Panc1 (cell line): ENCODE data around the gene RFFL. TPM values are rescaled to one million over a fixed set of nuclear protein-coding genes. Genes with fewer than 3 reads are reported as not detected.

ENCODE experiments used
- ATAC-seq: fragments of 200-7000 bp; cut with Tn5 transposase; 2 replicates; pipeline ENCODE4 v1.9.1; 2020; ENCODE audit warnings: mild to moderate bottlenecking, moderate library complexity
- BruUV-seq: library from RNA; stranded (reverse); fragments of 400-500 nt; replicated peaks from 2 replicates; lab custom pipeline; 2021; lab: Mats Ljungman, UMichigan
- CTCF ChIA-PET: fragments of 300-600 bp; sonication (Branson Sonifier 250); formaldehyde crosslinking; loops from one replicate; lab custom pipeline; 2022; ENCODE audit warnings: antibody characterized with exemption; lab: Charles Lee
- POLR2A ChIA-PET: fragments of 300-600 bp; sonication (Branson Sonifier 250); formaldehyde crosslinking; loops from one replicate; lab custom pipeline; 2022; ENCODE audit warnings: antibody characterized with exemption; lab: Charles Lee
- DNase-seq: peaks from one replicate; pipeline ENCODE4 v3.0.0-alpha.2; 2010; ENCODE audit warnings: low read depth, low spot score
- H3K27ac ChIP-seq: 2 replicates; pipeline ENCODE4 v1.5.1; 2011; ENCODE audit warnings: mild to moderate bottlenecking, low read length, inconsistent platforms
- H3K27me3 ChIP-seq: fragments of 200-500 bp; sonication (Bioruptor generic); 2 replicates; pipeline ENCODE4 v1.6.0; 2014; ENCODE audit warnings: low read length, inconsistent platforms; ENCODE audit not compliant: control insufficient read depth, insufficient read depth
- H3K36me3 ChIP-seq: fragments of 200-500 bp; sonication (Bioruptor generic); 2 replicates; pipeline ENCODE4 v1.5.1; 2014; ENCODE audit warnings: inconsistent platforms, mild to moderate bottlenecking, low read length, moderate library complexity; ENCODE audit not compliant: control insufficient read depth, insufficient read depth
- H3K4me1 ChIP-seq: 2 replicates; pipeline ENCODE4 v1.5.1; 2011; ENCODE audit warnings: inconsistent platforms, mild to moderate bottlenecking, low read length, moderate library complexity; ENCODE audit not compliant: control insufficient read depth, insufficient read depth
- H3K4me3 ChIP-seq, 2 experiments: 2 replicates each; pipeline ENCODE4 v1.5.1; 2011 to 2012; ENCODE audit warnings: low read depth in 2 of 2, low read length in 2 of 2, mild to moderate bottlenecking in 2 of 2, inconsistent platforms in 1 of 2, moderate library complexity in 1 of 2
- H3K9me3 ChIP-seq: fragments of 200-500 bp; sonication (Bioruptor generic); 2 replicates; pipeline ENCODE4 v1.5.1; 2014; ENCODE audit warnings: low read depth, mild to moderate bottlenecking, inconsistent platforms, low read length, moderate library complexity; ENCODE audit not compliant: control insufficient read depth, insufficient read depth
- POLR2AphosphoS5 ChIP-seq: IDR thresholded peaks from 2 replicates; pipeline ENCODE4 v1.6.1; 2012; ENCODE audit warnings: mild to moderate bottlenecking, low read depth, low read length, moderate library complexity
- SIN3A ChIP-seq: IDR thresholded peaks from 2 replicates; pipeline ENCODE4 v1.6.1; 2012; ENCODE audit warnings: low read depth, mild to moderate bottlenecking, low read length, moderate library complexity, borderline replicate concordance; ENCODE audit not compliant: insufficient read depth
- TCF7L2 ChIP-seq: IDR thresholded peaks from 2 replicates; pipeline ENCODE4 v1.6.1; 2011; ENCODE audit warnings: mild to moderate bottlenecking, low read depth, low read length, inconsistent platforms
- in situ Hi-C: cut with HindIII; loops from 2 replicates; pipeline ENCODE4 v1.10.0; 2016; ENCODE audit warnings: low sequenced_read_pairs, low pct_unique_long_range_greater_than_20kb
- intact Hi-C: fragments of 100-400 bp; cut with micrococcal nuclease; formaldehyde crosslinking; loops from one replicate; pipeline ENCODE4 v1.10.0; 2022; ENCODE audit not compliant: unreplicated experiment
- total RNA-seq: library from RNA; stranded (reverse); gene quantifications from one replicate; pipeline ENCODE4 v1.2.1, GENCODE V29; 2021; ENCODE audit not compliant: unreplicated experiment
- TF ChIP-seq, protein P1 (sequence below), 2 experiments: IDR thresholded peaks; 2 replicates each; pipeline ENCODE4 v1.6.1; 2011 to 2012; ENCODE audit warnings: low read depth in 2 of 2, control low read depth in 1 of 2, low read length in 1 of 2, mild to moderate bottlenecking in 1 of 2, moderate library complexity in 1 of 2; ENCODE audit not compliant: insufficient read depth in 1 of 2
- TF ChIP-seq, protein P2 (sequence below): fragments of 450-650 bp; IDR thresholded peaks from 2 replicates; pipeline ENCODE4 v1.5.1; 2017; ENCODE audit warnings: mild to moderate bottlenecking

RFFL gene
- total RNA-seq, 1 experiment from 2014 or later: 38.4 TPM

DNA sequence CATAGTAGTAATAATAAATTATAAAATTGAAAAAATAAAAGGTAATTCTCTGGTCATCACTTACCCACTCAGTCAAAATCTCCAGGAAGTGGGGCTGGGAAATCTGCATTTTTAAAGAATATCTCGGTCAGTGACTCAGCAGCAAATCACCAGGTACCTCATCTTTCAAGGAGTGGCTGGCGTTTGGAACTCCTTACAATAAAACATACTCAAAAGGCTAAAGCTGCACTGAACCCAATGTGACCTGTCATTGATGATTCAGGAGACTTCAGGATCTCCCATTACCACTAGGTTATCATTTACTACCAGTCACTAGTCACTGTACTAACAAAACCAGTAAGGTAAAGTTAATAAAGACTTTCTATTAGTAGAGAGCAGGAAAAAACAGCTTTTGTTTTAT, 21.5 kb upstream of the RFFL start:
- ATAC-seq (no peak), DNase-seq (no peak)
- ChIA-PET CTCF (no interaction called here), POLR2A (no interaction called here)
- BruUV-seq: no TSS peak
- Histone ChIP-seq H3K4me1 (peaks cover 45% of the 10 kb centered on the region), H3K9me3 (no peaks in the 10 kb centered on the region), H3K36me3 (no peaks in the 10 kb centered on the region), H3K27ac (peak overlapping the region; percentile 75), H3K27me3 (no peaks in the 10 kb centered on the region), H3K4me3 (peak overlapping the region; percentile 7 to 38; a peak in 3 of 4 replicates)
- TF ChIP-seq POLR2AphosphoS5 (no peak), SIN3A (no peak), TCF7L2 (no peak)
- TF ChIP-seq, protein P1, sequence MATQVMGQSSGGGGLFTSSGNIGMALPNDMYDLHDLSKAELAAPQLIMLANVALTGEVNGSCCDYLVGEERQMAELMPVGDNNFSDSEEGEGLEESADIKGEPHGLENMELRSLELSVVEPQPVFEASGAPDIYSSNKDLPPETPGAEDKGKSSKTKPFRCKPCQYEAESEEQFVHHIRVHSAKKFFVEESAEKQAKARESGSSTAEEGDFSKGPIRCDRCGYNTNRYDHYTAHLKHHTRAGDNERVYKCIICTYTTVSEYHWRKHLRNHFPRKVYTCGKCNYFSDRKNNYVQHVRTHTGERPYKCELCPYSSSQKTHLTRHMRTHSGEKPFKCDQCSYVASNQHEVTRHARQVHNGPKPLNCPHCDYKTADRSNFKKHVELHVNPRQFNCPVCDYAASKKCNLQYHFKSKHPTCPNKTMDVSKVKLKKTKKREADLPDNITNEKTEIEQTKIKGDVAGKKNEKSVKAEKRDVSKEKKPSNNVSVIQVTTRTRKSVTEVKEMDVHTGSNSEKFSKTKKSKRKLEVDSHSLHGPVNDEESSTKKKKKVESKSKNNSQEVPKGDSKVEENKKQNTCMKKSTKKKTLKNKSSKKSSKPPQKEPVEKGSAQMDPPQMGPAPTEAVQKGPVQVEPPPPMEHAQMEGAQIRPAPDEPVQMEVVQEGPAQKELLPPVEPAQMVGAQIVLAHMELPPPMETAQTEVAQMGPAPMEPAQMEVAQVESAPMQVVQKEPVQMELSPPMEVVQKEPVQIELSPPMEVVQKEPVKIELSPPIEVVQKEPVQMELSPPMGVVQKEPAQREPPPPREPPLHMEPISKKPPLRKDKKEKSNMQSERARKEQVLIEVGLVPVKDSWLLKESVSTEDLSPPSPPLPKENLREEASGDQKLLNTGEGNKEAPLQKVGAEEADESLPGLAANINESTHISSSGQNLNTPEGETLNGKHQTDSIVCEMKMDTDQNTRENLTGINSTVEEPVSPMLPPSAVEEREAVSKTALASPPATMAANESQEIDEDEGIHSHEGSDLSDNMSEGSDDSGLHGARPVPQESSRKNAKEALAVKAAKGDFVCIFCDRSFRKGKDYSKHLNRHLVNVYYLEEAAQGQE (IDR thresholded peaks at IDR 0.05; ENCODE audit: insufficient read depth in 1 of 2, low read depth in 2 of 2, low read length in 1 of 2): no peak
- TF ChIP-seq, protein P2, sequence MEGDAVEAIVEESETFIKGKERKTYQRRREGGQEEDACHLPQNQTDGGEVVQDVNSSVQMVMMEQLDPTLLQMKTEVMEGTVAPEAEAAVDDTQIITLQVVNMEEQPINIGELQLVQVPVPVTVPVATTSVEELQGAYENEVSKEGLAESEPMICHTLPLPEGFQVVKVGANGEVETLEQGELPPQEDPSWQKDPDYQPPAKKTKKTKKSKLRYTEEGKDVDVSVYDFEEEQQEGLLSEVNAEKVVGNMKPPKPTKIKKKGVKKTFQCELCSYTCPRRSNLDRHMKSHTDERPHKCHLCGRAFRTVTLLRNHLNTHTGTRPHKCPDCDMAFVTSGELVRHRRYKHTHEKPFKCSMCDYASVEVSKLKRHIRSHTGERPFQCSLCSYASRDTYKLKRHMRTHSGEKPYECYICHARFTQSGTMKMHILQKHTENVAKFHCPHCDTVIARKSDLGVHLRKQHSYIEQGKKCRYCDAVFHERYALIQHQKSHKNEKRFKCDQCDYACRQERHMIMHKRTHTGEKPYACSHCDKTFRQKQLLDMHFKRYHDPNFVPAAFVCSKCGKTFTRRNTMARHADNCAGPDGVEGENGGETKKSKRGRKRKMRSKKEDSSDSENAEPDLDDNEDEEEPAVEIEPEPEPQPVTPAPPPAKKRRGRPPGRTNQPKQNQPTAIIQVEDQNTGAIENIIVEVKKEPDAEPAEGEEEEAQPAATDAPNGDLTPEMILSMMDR: no peak
- in situ Hi-C loops: no loop called here
- intact Hi-C loops: no loop called here

GRCh38 chr17:35083071-35083470, 19.6 kb upstream of the RFFL start:
- ChIA-PET POLR2A (no interaction called here), CTCF (no interaction called here)
- TF ChIP-seq SIN3A (no peak), TCF7L2 (no peak), POLR2AphosphoS5 (no peak)
- TF ChIP-seq, protein P2: no peak
- TF ChIP-seq, protein P1 (IDR thresholded peaks at IDR 0.05; ENCODE audit: insufficient read depth in 1 of 2, low read depth in 2 of 2, low read length in 1 of 2): no peak
- in situ Hi-C loops (no loop called here), intact Hi-C loops (no loop called here)
- peak overlapping the region; percentile 58 for H3K27ac ChIP-seq
- BruUV-seq: no TSS peak
- no peak for DNase-seq
- H3K4me3 ChIP-seq: no peak overlapping the region
- no peaks in the 10 kb centered on the region for H3K27me3 ChIP-seq
- H3K9me3 ChIP-seq: no peaks in the 10 kb centered on the region
- H3K4me1 ChIP-seq: peaks cover 41% of the 10 kb centered on the region
- ATAC-seq: no peak
- no peaks in the 10 kb centered on the region for H3K36me3 ChIP-seq
